Astrocyte (in vitro differentiated cells and primary cell): Measurements from ENCODE around the gene AZI2.

Experiments used
- CTCF ChIP-seq: IDR thresholded peaks from 2 replicates; pipeline ENCODE4 v1.5.1; 2011; ENCODE audit warnings: low read depth, mild to moderate bottlenecking, inconsistent platforms, low read length, moderate library complexity; ENCODE audit not compliant: insufficient read depth
- EZH2 ChIP-seq: IDR thresholded peaks from 2 replicates; pipeline ENCODE4 v1.6.1; 2012; ENCODE audit warnings: mild to moderate bottlenecking, low read length, inconsistent platforms; ENCODE audit not compliant: insufficient read depth

- TF ChIP-seq CTCF (no peak), EZH2 (no peak)
Measured at GRCh38 chr3:28316226-28316625, 32.4 kb downstream of the AZI2 start.
